Neural crest cell (in vitro differentiated cells): Measurements from ENCODE around the gene CLCN3. TPM values are rescaled to one million over a fixed set of nuclear protein-coding genes. Genes with fewer than 3 reads are reported as not detected.

ENCODE experiments used
- DNase-seq: peaks from one replicate; pipeline ENCODE4 v3.0.0; 2021; ENCODE audit warnings: low read depth, mixed read lengths, low spot score
- H3K27ac Mint-ChIP-seq: one replicate; pipeline ENCODE4 v1.8.0; 2021; ENCODE audit warnings: mild to moderate bottlenecking, mixed read lengths; ENCODE audit not compliant: unreplicated experiment
- H3K27me3 Mint-ChIP-seq: 2 replicates; pipeline ENCODE4 v1.8.0; 2021; ENCODE audit warnings: low read depth, mild to moderate bottlenecking, mixed read lengths
- H3K36me3 Mint-ChIP-seq: 2 replicates; pipeline ENCODE4 v1.8.0; 2021; ENCODE audit warnings: low read depth, mild to moderate bottlenecking, mixed read lengths
- H3K4me1 Mint-ChIP-seq: 2 replicates; pipeline ENCODE4 v1.8.0; 2021; ENCODE audit warnings: mixed read lengths
- H3K4me3 Mint-ChIP-seq: one replicate; pipeline ENCODE4 v1.8.0; 2021; ENCODE audit warnings: mild to moderate bottlenecking, mixed read lengths
- H3K9me3 Mint-ChIP-seq: 2 replicates; pipeline ENCODE4 v1.8.0; 2021; ENCODE audit warnings: mixed read lengths
- total RNA-seq: library from RNA; stranded (reverse); gene quantifications from 2 replicates; pipeline ENCODE4 v1.2.1, GENCODE V29; 2021
- TF ChIP-seq, protein P1 (sequence below): fragments of 200-600 bp; sonication (generic); conservative IDR thresholded peaks from 2 replicates; pipeline ENCODE4 v1.5.0; 2021; ENCODE audit warnings: antibody characterized with exemption, mild to moderate bottlenecking

Gene CLCN3
- total RNA-seq, 1 donor from 2014 or later = 38.0 TPM

DNA sequence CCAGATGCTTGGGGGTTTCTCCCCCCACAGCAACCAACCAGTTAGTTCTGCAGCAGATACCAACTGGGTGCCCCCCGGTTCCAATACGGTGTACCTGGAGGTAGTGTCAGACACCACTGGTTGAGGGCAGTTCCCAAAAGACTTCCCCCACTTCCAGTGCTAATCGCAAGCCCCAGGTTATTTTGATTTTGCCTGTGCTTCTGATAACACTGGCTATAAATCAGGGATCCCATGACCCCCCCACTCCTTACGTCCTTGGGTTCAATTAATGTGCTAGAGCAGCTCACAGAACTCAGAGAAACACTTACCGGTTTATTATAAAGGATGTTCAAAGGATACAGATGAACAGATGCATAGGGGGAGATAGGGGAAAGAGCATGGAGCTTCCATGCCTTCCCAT, 5.5 kb downstream of the CLCN3 start:
- TF ChIP-seq, protein P1, sequence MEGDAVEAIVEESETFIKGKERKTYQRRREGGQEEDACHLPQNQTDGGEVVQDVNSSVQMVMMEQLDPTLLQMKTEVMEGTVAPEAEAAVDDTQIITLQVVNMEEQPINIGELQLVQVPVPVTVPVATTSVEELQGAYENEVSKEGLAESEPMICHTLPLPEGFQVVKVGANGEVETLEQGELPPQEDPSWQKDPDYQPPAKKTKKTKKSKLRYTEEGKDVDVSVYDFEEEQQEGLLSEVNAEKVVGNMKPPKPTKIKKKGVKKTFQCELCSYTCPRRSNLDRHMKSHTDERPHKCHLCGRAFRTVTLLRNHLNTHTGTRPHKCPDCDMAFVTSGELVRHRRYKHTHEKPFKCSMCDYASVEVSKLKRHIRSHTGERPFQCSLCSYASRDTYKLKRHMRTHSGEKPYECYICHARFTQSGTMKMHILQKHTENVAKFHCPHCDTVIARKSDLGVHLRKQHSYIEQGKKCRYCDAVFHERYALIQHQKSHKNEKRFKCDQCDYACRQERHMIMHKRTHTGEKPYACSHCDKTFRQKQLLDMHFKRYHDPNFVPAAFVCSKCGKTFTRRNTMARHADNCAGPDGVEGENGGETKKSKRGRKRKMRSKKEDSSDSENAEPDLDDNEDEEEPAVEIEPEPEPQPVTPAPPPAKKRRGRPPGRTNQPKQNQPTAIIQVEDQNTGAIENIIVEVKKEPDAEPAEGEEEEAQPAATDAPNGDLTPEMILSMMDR = no peak
- DNase-seq = no peak
- no peak overlapping the region for H3K4me3 Mint-ChIP-seq
- H3K27ac Mint-ChIP-seq = no peak overlapping the region
- no peaks in the 10 kb centered on the region for H3K36me3 Mint-ChIP-seq
- no peaks in the 10 kb centered on the region for H3K27me3 Mint-ChIP-seq
- no peaks in the 10 kb centered on the region for H3K9me3 Mint-ChIP-seq
- peaks cover 27% of the 10 kb centered on the region for H3K4me1 Mint-ChIP-seq

DNA sequence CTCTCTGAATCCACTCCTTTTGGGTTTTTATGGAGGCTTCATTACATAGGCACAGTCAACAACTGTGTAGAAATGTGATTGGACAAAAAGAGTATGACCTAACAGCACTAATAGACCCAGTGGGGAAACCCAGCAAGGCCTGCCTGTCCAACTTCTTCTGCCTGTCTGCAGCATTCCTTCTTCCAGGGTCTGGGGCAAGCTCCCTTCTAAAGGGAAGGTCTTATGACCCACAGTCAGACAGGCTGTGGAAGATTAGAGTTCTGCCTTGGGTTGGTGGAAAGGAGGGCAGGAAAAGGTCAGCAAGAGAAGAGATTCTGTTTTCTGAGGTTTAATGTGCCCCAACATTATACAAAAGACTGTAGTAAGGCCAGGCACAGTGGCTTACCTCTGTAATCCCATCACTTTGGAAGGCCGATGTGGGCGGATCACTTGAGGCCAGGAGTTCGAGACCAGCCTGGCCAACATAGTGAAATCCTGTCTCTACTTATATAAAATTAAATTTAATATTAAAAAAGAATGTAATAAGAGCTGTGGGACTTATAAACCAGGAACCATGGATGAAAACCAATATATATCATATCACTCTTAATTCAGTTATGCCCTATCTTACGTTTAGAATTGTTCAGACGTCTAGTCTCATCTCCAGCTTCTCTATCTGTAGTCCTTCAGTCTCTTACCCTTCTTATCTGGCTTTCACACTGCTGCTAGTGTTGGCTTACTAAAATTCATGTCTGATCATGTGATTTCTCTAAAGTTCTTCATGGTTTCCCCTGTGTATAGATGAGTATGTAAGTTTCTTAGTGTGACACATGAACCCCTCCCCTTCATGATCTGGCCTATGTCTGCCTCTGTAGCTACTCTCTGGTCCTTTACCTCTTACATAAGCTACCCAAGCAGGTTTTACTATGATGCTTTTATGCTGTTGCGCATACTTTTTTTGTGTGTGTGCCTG, 6.2 kb downstream of the CLCN3 start:
- H3K36me3 Mint-ChIP-seq = peaks cover 2% of the 10 kb centered on the region
- TF ChIP-seq, protein P1 = no peak
- H3K4me3 Mint-ChIP-seq = no peak overlapping the region
- no peaks in the 10 kb centered on the region for H3K27me3 Mint-ChIP-seq
- DNase-seq = no peak
- peak overlapping the region; percentile 9 for H3K27ac Mint-ChIP-seq
- H3K9me3 Mint-ChIP-seq = peaks cover 2% of the 10 kb centered on the region
- H3K4me1 Mint-ChIP-seq = peaks cover 21% of the 10 kb centered on the region

DNA sequence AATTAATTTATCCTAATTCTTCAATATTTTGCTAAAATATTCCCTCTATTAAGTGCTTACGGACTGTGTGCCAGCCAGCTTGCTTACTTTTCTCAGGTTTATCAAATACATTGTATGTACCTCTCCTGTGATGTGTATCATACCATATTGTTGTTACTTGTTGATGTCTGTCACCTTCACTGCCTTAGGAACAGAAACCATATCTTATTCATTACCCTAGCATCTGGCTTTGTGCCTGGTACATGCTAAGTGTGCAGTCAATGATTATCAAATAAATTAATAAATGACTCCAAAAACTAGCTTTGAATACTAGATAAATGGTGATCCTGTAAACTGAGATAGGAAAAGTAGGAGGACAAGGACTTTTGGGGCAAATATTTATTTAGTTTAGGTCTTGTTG, 6.9 kb downstream of the CLCN3 start:
- Mint-ChIP-seq H3K27ac (no peak overlapping the region), H3K4me1 (peaks cover 14% of the 10 kb centered on the region), H3K36me3 (peaks cover 7% of the 10 kb centered on the region), H3K27me3 (no peaks in the 10 kb centered on the region), H3K4me3 (no peak overlapping the region), H3K9me3 (peaks cover 2% of the 10 kb centered on the region)
- TF ChIP-seq, protein P1 = no peak
- DNase-seq = no peak

DNA sequence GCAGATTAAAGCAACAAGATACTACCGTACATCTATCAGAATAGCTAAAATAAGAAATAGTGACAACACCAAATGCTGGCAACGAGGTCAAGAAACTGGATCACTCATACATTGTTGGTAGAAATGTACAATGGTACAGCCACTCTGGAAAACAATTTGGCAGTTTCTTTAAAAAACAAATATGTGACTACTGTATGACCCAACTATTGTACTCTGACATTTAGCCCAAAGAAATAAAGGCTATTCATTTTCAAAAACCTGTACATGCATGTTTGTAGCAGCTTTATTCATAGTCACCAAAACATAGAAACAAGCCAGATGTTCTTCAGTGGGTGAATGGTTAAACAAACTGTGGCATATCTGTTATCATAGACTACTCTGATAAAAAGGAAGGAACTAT, 8.2 kb downstream of the CLCN3 start:
- peaks cover 7% of the 10 kb centered on the region for H3K36me3 Mint-ChIP-seq
- H3K4me3 Mint-ChIP-seq = no peak overlapping the region

DNA sequence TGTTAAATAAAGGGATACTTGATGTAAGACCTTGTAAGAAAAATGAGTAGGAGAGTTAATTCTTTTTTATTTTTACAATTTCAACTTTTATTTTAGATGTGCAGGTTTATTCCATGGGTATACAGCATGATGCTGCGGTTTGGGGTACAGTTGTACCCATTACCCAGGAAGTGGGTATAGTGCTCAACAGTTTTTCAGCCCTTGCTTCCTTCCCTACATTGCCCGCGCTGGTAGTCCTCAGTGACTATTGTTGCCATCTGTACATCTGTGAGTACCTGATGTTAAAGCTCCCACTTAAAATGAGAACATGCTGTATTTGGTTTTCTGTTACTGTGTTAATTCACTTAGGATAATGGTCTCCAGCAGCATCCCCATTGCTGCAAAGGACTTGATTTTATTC, 9.7 kb downstream of the CLCN3 start:
- H3K4me1 Mint-ChIP-seq = no peaks in the 10 kb centered on the region
- peaks cover 2% of the 10 kb centered on the region for H3K9me3 Mint-ChIP-seq
- H3K27me3 Mint-ChIP-seq = no peaks in the 10 kb centered on the region
- H3K36me3 Mint-ChIP-seq = peaks cover 7% of the 10 kb centered on the region
- TF ChIP-seq, protein P1 = no peak
- DNase-seq = no peak
- H3K4me3 Mint-ChIP-seq = no peak overlapping the region
- no peak overlapping the region for H3K27ac Mint-ChIP-seq

More for the DNA sequence above, 8.2 kb downstream of the CLCN3 start:
- TF ChIP-seq, protein P1 = no peak
- Mint-ChIP-seq H3K27me3 (no peaks in the 10 kb centered on the region), H3K9me3 (peaks cover 2% of the 10 kb centered on the region), H3K27ac (no peak overlapping the region), H3K4me1 (peaks cover 2% of the 10 kb centered on the region)
- no peak for DNase-seq
